Esophagus squamous epithelium (tissue), 4 donors: ENCODE measurements around the gene UBR2.

ENCODE experiments used
- POLR2A ChIP-seq, 4 donors: fragments of 450-650 bp; IDR thresholded peaks; one replicate each; pipeline ENCODE4 v1.6.1; 2017; ENCODE audit warnings: antibody characterized with exemption in 4 of 4, mild to moderate bottlenecking in 4 of 4, moderate library complexity in 3 of 4
- TF ChIP-seq, protein P1 (sequence below), 6 experiments: fragments of 450-650 bp in 4 of 6; fragments of 200-600 bp in 2 of 6; sonication (generic) in 2 of 6; IDR thresholded peaks; one replicate each; pipeline ENCODE4 v1.5.1; 2016 to 2019; ENCODE audit warnings: antibody characterized with exemption in 6 of 6, mild to moderate bottlenecking in 4 of 6, moderate library complexity in 4 of 6

DNA sequence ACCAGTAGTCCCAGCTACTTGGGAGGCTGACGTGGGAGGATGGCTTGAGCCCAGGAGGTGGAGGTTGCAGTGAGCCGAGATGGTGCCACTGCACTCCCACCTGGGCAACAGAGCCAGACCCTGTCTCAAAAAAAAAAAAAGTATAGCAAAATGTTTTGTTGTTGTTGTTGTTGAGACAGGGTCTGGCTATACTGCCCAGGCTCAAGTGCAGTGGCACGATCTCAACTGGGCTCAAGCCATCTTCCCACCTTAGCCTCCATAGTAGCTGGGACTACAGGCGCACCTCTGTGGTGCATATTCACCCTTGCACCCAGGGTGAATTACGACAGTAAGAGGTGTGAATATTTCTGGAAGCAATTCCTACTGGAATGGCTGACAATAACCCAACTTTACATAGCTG lies 11.4 kb upstream of the UBR2 start:
- TF ChIP-seq, protein P1, sequence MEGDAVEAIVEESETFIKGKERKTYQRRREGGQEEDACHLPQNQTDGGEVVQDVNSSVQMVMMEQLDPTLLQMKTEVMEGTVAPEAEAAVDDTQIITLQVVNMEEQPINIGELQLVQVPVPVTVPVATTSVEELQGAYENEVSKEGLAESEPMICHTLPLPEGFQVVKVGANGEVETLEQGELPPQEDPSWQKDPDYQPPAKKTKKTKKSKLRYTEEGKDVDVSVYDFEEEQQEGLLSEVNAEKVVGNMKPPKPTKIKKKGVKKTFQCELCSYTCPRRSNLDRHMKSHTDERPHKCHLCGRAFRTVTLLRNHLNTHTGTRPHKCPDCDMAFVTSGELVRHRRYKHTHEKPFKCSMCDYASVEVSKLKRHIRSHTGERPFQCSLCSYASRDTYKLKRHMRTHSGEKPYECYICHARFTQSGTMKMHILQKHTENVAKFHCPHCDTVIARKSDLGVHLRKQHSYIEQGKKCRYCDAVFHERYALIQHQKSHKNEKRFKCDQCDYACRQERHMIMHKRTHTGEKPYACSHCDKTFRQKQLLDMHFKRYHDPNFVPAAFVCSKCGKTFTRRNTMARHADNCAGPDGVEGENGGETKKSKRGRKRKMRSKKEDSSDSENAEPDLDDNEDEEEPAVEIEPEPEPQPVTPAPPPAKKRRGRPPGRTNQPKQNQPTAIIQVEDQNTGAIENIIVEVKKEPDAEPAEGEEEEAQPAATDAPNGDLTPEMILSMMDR (IDR thresholded peaks at IDR 0.05): no peak
- TF ChIP-seq POLR2A (IDR thresholded peaks at IDR 0.05): no peak
